Stimulated activated CD8-positive, alpha-beta memory T cell treated with anti-CD3 and anti-CD28 coated beads, Interleukin-12 subunit alpha, Interleukin-12 subunit beta, amount 100 ng/mL, for 1 hour (primary cell): ENCODE results near the gene STK10.
A peak's percentile ranks its signal among the peaks of the same experiment; 100 is the strongest.

Experiments used
- DNase-seq: peaks from one replicate; pipeline ENCODE4 v3.0.0-alpha.2; 2020; ENCODE audit warnings: low read depth

The STK10 gene

DNA sequence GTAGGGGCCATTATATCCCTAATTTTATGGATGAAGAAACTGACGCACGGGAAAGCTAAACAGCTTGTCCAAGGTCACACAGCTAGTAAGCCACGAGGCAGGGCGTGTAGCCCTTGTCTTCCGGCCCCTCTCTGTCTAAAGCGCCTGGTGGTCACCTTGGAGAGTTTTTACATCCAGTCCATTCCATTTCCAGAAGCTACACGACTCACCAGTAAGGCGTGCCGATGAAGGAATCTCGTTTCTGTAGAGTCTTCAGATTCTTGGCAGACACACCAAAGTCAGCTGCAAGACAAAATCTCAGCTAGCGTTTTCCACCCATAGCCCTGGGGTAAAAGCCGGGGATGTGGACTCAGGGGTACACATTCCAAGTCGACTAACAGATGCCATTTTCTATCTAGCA lies 80.5 kb downstream of the STK10 start:
- no peak for DNase-seq

GRCh38 chr5:172106511-172107356 lies 81.3 kb downstream of the STK10 start:
- peak; percentile 54 for DNase-seq

- DNase-seq, result no peak
Observed at GRCh38 chr5:172105811-172106210, 82.2 kb downstream of the STK10 start.

DNA sequence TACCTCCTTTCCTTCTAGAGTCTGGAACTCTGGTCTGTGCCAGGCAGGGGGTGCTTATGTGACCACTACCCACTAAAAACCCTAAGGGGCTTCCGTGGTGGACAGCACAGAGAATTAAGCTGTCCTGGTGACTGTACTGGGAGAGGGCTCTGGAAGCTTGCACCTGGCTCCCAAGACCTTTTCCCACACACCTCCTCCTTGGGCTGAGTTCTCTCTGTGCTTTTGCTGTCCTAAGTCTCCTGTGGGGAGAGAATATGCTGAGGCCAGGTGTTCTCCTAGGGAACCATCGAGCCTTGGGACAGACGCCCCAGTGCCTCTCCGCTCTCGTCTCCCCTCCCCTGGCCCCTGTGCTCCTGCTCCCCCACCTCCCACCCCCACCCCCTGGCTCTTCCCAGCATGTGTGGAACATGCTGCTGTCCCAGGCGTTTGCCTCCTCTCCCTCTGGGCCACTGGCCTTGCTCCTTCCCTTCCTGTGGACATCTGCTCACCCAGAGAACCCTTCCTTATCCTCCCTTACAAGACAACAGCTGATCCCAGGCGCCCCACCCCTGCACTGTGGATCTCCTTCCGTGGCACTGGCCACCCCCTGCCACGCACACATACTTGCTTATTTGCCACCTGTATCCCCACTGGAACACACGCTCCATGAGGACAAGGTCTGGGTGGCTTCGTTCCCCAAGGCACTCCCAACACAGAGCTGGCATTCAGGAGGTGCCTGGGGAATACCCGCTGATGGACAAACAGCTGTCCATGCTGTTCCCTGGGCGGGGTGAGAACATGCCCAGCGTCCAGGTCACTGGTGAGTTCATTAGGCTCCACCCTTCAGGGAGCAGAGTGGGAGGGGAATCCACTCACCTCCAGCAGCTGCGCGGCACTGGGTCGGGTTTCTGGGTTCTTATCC lies 83.0 kb downstream of the STK10 start:
- DNase-seq, result no peak

- no peak for DNase-seq
Observed at GRCh38 chr5:172104021-172104420, 84.0 kb downstream of the STK10 start.

GRCh38 chr5:172102913-172103626 lies 85.0 kb downstream of the STK10 start:
- no peak for DNase-seq

GRCh38 chr5:172102218-172102870 lies 85.7 kb downstream of the STK10 start:
- DNase-seq, result no peak

DNA sequence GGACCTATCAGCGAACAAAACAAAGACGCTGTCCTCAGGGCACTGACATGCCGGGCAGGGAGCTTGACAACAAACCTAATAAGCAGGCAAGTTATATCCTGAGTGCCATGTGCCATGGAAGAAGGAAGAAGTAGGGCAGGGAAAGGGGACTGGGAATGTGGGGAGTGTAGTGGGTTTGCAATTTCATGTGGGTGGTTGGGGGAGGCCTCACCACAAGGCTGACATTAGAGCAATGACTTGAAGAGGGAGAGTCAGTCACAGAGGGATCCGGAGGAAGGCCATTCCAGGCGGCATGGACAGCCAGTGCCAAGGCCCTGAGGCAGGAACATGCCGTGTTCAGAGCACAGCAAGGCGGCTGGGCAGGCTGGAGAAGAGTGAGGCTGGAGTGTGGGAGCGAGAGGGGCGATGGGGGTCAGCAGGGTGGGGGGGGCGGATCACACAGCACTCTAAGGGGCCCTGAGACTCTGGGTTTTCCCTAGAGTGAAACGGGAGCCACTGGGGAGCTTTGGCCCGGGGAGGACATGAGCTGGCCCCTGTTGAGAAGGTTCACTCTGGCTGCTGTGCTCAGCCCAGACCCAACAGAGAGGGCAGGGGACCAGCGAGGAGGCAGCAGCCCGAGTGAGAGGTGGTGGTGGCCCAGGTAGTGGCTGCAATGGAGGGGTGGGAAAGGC lies 86.3 kb downstream of the STK10 start:
- no peak for DNase-seq

- DNase-seq, result no peak
Observed at GRCh38 chr5:172098883-172099282, 89.1 kb downstream of the STK10 start.

DNA sequence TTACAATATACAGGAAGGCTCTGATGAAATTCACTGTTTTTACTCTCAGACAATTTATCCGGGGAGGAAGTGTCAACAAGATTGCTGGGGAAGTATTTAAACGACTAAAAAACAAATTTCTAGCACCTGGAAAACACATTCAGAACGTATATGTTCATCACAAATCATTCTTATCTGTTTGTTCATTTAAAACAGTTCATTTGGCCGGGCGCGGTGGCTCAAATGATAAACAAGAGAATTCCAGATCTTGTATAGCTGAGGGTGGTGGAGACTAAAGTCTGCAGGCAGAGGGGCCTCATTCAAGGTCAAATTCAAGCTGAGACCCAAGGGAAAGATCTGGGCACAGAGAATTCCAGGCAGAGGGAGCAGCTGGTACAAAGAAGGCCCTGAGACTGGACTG lies 90.0 kb downstream of the STK10 start:
- no peak for DNase-seq

DNA sequence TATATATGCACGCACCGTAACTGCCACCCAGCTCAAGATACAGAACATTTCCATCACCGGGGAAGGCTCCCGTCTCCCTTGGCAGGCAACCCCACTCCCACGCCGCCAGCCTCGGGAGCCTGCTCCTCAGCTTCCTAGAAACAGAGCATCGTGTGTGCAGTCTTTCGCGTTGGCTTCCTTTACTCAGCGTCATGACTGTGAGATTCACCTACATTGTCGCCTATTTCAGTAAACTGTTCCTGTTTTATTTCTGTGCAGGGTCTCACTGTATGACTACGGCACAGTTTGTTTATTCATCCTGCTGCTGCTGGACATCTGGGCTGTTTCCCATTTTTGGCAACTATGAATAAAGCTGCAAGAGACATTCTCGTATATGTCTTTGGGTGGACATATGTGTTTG lies 90.7 kb downstream of the STK10 start:
- no peak for DNase-seq

DNA sequence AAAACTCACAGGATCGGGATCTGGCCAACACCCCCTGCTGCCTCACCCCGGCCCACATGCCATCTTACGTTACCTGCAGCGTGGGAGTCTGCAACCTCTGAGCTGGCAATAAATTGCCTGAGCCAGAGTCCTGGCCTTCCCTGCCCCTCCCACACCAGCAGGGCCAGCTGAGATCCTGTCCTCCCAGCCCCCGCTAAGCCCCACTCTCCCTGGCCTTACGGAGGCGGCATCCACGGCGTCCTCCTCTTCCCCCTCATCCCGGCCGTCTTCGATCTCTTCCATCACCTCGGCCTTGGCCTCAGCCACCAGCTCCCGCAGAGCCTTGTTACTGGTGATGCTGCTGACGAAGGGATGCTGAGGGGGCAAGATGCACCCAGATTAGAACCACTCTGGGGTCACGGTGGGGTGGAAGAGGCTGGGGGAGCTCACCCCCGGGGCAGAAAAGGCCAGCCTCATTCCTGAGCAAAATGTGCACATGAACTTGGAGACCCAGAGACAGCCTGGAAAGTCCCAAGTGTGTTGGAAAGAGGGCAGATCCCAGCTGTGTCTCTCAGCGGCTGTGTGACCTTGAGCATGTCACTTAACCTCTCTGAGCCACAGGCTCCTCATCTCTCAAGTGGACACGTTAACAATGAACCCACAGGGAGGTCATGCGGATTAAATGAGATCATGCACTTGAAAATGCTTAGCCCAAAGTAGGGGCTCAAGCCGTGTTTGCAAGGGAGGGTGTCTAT lies 91.7 kb downstream of the STK10 start:
- no peak for DNase-seq

GRCh38 chr5:172095368-172096206 lies 92.4 kb downstream of the STK10 start:
- no peak for DNase-seq

- no peak for DNase-seq
Observed at GRCh38 chr5:172093965-172094364, 94.1 kb downstream of the STK10 start.

GRCh38 chr5:172093559-172093958 lies 94.5 kb downstream of the STK10 start:
- no peak for DNase-seq

DNA sequence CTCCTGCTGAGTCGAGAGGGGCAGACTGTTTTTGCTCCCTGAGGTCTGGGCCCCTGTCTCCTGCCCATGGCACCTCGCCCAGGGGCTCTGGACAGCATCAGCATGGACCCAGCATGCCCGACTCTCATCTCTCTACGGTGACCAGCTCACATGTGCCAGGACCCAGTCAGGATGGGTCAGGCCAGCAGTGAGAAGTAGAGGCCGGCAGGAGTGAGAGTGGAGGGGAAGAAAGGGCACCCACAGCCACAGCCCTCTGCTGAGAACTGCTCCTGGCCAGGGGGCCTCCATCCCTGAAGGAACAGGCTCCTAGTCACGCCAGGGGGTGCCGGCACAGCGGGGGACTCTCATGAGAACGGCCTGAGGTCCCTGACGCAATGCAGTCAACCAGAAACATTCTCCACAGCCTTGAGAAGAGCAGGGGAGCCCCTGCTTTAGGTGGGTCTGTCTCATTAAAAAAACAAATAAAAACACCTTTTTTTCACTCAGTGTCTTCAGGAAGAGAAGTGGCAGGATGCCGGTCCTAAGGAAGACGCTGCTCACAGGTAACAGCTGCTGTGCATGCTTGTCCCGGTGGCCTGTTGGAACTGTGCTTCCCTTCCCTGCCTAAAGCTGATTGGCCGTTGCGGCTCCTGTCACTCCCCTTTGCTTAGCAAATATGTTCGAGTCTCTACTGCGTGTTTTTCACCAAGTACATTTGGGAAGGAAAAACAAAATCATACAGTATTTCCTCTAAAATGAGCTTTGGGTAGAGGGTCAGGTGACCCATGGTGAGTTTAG lies 95.9 kb downstream of the STK10 start:
- no peak for DNase-seq

DNA sequence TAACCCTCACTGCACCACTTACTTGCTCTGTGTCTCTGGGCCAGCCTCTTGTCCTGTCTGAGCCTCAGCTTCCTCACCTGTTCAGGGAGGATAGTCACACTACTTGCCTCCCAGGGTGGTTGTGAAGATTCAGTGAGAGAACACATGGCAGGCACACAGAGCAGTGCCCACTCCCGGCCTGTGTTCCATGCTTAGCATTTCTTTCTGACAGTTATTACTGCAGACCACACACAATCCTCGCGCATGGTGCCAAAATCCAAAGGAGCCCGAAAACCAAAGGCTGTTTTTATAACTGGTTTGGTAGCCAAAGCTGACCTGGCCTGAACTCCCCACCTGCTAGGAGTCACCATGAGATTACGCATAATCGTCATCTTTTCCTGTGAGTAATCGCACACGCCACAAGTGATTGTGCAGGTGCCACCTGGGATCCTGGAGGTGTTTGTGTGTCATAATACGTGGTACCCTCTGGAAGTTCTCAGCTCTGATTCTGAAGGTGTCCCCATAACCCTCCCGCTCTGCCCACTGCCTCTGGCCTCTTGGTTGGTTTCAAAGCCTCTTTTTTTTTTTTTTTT lies 97.0 kb downstream of the STK10 start:
- no peak for DNase-seq

- DNase-seq, result no peak
Observed at GRCh38 chr5:172089298-172090117, 98.5 kb downstream of the STK10 start.
